Panc1 (cell line): ENCODE measurements around the gene CCDC80. TPM values are rescaled to one million over a fixed set of nuclear protein-coding genes. Genes with fewer than 3 reads are reported as not detected.

Experiments
- ATAC-seq: fragments of 200-7000 bp; cut with Tn5 transposase; 2 replicates; pipeline ENCODE4 v1.9.1; 2020; ENCODE audit warnings: mild to moderate bottlenecking, moderate library complexity
- BruUV-seq: library from RNA; stranded (reverse); fragments of 400-500 nt; replicated peaks from 2 replicates; lab custom pipeline; 2021; lab: Mats Ljungman, UMichigan
- CTCF ChIA-PET: fragments of 300-600 bp; sonication (Branson Sonifier 250); formaldehyde crosslinking; loops from one replicate; lab custom pipeline; 2022; ENCODE audit warnings: antibody characterized with exemption; lab: Charles Lee
- POLR2A ChIA-PET: fragments of 300-600 bp; sonication (Branson Sonifier 250); formaldehyde crosslinking; loops from one replicate; lab custom pipeline; 2022; ENCODE audit warnings: antibody characterized with exemption; lab: Charles Lee
- DNase-seq: peaks from one replicate; pipeline ENCODE4 v3.0.0-alpha.2; 2010; ENCODE audit warnings: low read depth, low spot score
- H3K27ac ChIP-seq: 2 replicates; pipeline ENCODE4 v1.5.1; 2011; ENCODE audit warnings: mild to moderate bottlenecking, low read length, inconsistent platforms
- H3K27me3 ChIP-seq: fragments of 200-500 bp; sonication (Bioruptor generic); 2 replicates; pipeline ENCODE4 v1.6.0; 2014; ENCODE audit warnings: low read length, inconsistent platforms; ENCODE audit not compliant: control insufficient read depth, insufficient read depth
- H3K36me3 ChIP-seq: fragments of 200-500 bp; sonication (Bioruptor generic); 2 replicates; pipeline ENCODE4 v1.5.1; 2014; ENCODE audit warnings: inconsistent platforms, mild to moderate bottlenecking, low read length, moderate library complexity; ENCODE audit not compliant: control insufficient read depth, insufficient read depth
- H3K4me1 ChIP-seq: 2 replicates; pipeline ENCODE4 v1.5.1; 2011; ENCODE audit warnings: inconsistent platforms, mild to moderate bottlenecking, low read length, moderate library complexity; ENCODE audit not compliant: control insufficient read depth, insufficient read depth
- H3K4me3 ChIP-seq, 2 experiments: 2 replicates each; pipeline ENCODE4 v1.5.1; 2011 to 2012; ENCODE audit warnings: low read depth in 2 of 2, low read length in 2 of 2, mild to moderate bottlenecking in 2 of 2, inconsistent platforms in 1 of 2, moderate library complexity in 1 of 2
- H3K9me3 ChIP-seq: fragments of 200-500 bp; sonication (Bioruptor generic); 2 replicates; pipeline ENCODE4 v1.5.1; 2014; ENCODE audit warnings: low read depth, mild to moderate bottlenecking, inconsistent platforms, low read length, moderate library complexity; ENCODE audit not compliant: control insufficient read depth, insufficient read depth
- POLR2AphosphoS5 ChIP-seq: IDR thresholded peaks from 2 replicates; pipeline ENCODE4 v1.6.1; 2012; ENCODE audit warnings: mild to moderate bottlenecking, low read depth, low read length, moderate library complexity
- SIN3A ChIP-seq: IDR thresholded peaks from 2 replicates; pipeline ENCODE4 v1.6.1; 2012; ENCODE audit warnings: low read depth, mild to moderate bottlenecking, low read length, moderate library complexity, borderline replicate concordance; ENCODE audit not compliant: insufficient read depth
- TCF7L2 ChIP-seq: IDR thresholded peaks from 2 replicates; pipeline ENCODE4 v1.6.1; 2011; ENCODE audit warnings: mild to moderate bottlenecking, low read depth, low read length, inconsistent platforms
- in situ Hi-C: cut with HindIII; loops from 2 replicates; pipeline ENCODE4 v1.10.0; 2016; ENCODE audit warnings: low sequenced_read_pairs, low pct_unique_long_range_greater_than_20kb
- intact Hi-C: fragments of 100-400 bp; cut with micrococcal nuclease; formaldehyde crosslinking; loops from one replicate; pipeline ENCODE4 v1.10.0; 2022; ENCODE audit not compliant: unreplicated experiment
- total RNA-seq: library from RNA; stranded (reverse); gene quantifications from one replicate; pipeline ENCODE4 v1.2.1, GENCODE V29; 2021; ENCODE audit not compliant: unreplicated experiment
- TF ChIP-seq, protein P1 (sequence below): fragments of 450-650 bp; IDR thresholded peaks from 2 replicates; pipeline ENCODE4 v1.5.1; 2017; ENCODE audit warnings: mild to moderate bottlenecking
- TF ChIP-seq, protein P2 (sequence below), 2 experiments: IDR thresholded peaks; 2 replicates each; pipeline ENCODE4 v1.6.1; 2011 to 2012; ENCODE audit warnings: low read depth in 2 of 2, control low read depth in 1 of 2, low read length in 1 of 2, mild to moderate bottlenecking in 1 of 2, moderate library complexity in 1 of 2; ENCODE audit not compliant: insufficient read depth in 1 of 2

The CCDC80 gene
- total RNA-seq, 1 experiment from 2014 or later = 0.64 TPM

DNA sequence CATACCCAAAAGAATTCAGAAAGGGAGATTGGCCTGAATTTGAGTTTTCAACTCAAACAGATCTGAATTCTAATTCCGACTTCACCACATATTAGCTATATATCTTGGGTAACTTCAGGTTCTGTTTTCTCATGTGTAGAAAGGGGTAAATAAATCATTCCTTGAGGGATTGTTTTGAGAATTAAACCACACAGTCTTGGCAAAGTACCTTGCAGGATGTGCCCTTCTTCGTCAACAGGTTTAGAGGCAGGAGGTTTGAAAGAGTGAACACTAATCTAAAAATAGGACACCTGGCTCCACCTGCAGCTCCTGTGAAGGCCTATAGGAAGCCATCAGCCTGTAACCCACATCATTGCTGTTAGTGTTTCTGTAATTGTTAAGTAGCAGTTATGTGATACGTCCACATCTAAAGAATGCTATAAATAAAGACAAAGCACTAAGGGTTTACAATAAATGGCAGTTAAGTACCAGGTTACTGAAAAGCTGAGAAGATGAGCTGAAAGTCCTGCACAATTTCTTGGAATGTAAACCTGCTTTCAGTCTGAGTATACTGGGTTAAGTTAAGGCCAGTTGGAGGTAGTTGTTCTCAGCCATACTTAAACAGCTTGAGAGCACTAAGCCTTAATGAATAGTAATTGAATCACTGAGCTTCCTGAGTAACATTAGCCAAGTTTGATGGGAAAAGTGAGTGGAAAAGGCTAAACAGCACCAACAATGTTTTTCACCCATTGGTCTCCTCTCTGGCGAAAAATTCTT lies 6.0 kb downstream of the CCDC80 start:
- in situ Hi-C loops (loop anchor here (25.0 kb wide), 1 partner anchor 352 kb away; the partner anchor contains the start of genes CD200R1 and GTPBP8), intact Hi-C loops (no loop called here)
- ATAC-seq (no peak), DNase-seq (no peak)
- H3K27me3 ChIP-seq = peaks cover 6% of the 10 kb centered on the region
- ChIA-PET POLR2A (no interaction called here), CTCF (no interaction called here)
- no peak overlapping the region for H3K4me3 ChIP-seq
- H3K36me3 ChIP-seq = no peaks in the 10 kb centered on the region
- TF ChIP-seq, protein P1, sequence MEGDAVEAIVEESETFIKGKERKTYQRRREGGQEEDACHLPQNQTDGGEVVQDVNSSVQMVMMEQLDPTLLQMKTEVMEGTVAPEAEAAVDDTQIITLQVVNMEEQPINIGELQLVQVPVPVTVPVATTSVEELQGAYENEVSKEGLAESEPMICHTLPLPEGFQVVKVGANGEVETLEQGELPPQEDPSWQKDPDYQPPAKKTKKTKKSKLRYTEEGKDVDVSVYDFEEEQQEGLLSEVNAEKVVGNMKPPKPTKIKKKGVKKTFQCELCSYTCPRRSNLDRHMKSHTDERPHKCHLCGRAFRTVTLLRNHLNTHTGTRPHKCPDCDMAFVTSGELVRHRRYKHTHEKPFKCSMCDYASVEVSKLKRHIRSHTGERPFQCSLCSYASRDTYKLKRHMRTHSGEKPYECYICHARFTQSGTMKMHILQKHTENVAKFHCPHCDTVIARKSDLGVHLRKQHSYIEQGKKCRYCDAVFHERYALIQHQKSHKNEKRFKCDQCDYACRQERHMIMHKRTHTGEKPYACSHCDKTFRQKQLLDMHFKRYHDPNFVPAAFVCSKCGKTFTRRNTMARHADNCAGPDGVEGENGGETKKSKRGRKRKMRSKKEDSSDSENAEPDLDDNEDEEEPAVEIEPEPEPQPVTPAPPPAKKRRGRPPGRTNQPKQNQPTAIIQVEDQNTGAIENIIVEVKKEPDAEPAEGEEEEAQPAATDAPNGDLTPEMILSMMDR = no peak
- TF ChIP-seq TCF7L2 = no peak
- no peak for TF ChIP-seq POLR2AphosphoS5
- BruUV-seq = no TSS peak
- no peaks in the 10 kb centered on the region for H3K4me1 ChIP-seq
- no peak overlapping the region for H3K27ac ChIP-seq
- no peaks in the 10 kb centered on the region for H3K9me3 ChIP-seq

DNA sequence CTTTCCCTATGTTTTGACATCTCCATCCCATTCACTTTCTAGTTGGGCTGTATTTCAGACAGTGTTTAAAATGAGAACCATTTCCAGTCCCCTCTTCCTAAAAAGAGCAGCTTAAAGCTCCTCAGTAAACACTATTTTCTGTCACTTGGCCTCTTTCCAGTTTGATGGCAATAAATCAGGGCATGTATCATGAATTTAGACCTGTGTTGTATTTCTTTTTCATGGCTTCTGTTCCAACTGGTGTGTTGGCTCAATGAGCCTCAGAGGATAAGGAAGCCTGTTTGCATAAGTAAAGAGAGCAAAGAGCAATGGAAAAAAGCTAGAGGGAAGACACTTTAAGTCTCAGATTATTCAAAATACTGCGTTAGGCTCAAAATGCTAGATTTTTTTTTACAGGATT lies 7.2 kb downstream of the CCDC80 start:
- H3K4me1 ChIP-seq = no peaks in the 10 kb centered on the region
- intact Hi-C loops = no loop called here
- H3K27ac ChIP-seq = no peak overlapping the region
- no peak for DNase-seq
- BruUV-seq = no TSS peak
- TF ChIP-seq, protein P1 = no peak
- TF ChIP-seq SIN3A (no peak), POLR2AphosphoS5 (no peak), TCF7L2 (no peak)
- TF ChIP-seq, protein P2, sequence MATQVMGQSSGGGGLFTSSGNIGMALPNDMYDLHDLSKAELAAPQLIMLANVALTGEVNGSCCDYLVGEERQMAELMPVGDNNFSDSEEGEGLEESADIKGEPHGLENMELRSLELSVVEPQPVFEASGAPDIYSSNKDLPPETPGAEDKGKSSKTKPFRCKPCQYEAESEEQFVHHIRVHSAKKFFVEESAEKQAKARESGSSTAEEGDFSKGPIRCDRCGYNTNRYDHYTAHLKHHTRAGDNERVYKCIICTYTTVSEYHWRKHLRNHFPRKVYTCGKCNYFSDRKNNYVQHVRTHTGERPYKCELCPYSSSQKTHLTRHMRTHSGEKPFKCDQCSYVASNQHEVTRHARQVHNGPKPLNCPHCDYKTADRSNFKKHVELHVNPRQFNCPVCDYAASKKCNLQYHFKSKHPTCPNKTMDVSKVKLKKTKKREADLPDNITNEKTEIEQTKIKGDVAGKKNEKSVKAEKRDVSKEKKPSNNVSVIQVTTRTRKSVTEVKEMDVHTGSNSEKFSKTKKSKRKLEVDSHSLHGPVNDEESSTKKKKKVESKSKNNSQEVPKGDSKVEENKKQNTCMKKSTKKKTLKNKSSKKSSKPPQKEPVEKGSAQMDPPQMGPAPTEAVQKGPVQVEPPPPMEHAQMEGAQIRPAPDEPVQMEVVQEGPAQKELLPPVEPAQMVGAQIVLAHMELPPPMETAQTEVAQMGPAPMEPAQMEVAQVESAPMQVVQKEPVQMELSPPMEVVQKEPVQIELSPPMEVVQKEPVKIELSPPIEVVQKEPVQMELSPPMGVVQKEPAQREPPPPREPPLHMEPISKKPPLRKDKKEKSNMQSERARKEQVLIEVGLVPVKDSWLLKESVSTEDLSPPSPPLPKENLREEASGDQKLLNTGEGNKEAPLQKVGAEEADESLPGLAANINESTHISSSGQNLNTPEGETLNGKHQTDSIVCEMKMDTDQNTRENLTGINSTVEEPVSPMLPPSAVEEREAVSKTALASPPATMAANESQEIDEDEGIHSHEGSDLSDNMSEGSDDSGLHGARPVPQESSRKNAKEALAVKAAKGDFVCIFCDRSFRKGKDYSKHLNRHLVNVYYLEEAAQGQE (IDR thresholded peaks at IDR 0.05; ENCODE audit: insufficient read depth in 1 of 2, low read depth in 2 of 2, low read length in 1 of 2) = no peak
- CTCF ChIA-PET = no interaction called here
- no peak overlapping the region for H3K4me3 ChIP-seq
- no peaks in the 10 kb centered on the region for H3K36me3 ChIP-seq
- H3K9me3 ChIP-seq = no peaks in the 10 kb centered on the region
- peaks cover 5% of the 10 kb centered on the region for H3K27me3 ChIP-seq
- POLR2A ChIA-PET = no interaction called here
- no peak for ATAC-seq
- in situ Hi-C loops = loop anchor here (25.0 kb wide), 1 partner anchor 354 kb away; the partner anchor contains the start of genes CD200R1 and GTPBP8
